Lower lobe of right lung (tissue), 2 donors: ENCODE measurements around the gene HSPBP1. TPM values are rescaled to one million over a fixed set of nuclear protein-coding genes. Genes with fewer than 3 reads are reported as not detected.

Experiments
- ATAC-seq, 2 donors: fragments of 200-7000 bp; cut with Tn5 transposase; one replicate each; pipeline ENCODE4 v1.9.1; 2020 to 2022; ENCODE audit warnings: mild to moderate bottlenecking in 2 of 2, moderate library complexity in 2 of 2
- DNase-seq: peaks from one replicate; pipeline ENCODE4 v3.0.0-alpha.2; 2020
- H3K27ac ChIP-seq: fragments of 200-600 bp; one replicate; pipeline ENCODE4 v1.8.0; 2022
- H3K27me3 ChIP-seq: fragments of 200-600 bp; one replicate; pipeline ENCODE4 v1.8.0; 2022; ENCODE audit warnings: low read depth
- H3K36me3 ChIP-seq: fragments of 200-600 bp; one replicate; pipeline ENCODE4 v1.8.0; 2022; ENCODE audit warnings: mild to moderate bottlenecking
- H3K4me1 ChIP-seq: fragments of 200-600 bp; one replicate; pipeline ENCODE4 v1.8.0; 2022
- H3K4me3 ChIP-seq: fragments of 200-600 bp; one replicate; pipeline ENCODE4 v1.8.0; 2022; ENCODE audit warnings: mild to moderate bottlenecking
- H3K9me3 ChIP-seq: fragments of 200-600 bp; one replicate; pipeline ENCODE4 v1.8.0; 2022
- CTCF ChIP-seq: fragments of 200-600 bp; IDR thresholded peaks from one replicate; pipeline ENCODE4 v1.8.0; 2022; ENCODE audit warnings: antibody characterized with exemption, mild to moderate bottlenecking
- intact Hi-C: fragments of 100-400 bp; cut with DNase I; formaldehyde crosslinking; loops from one replicate; pipeline ENCODE4 v1.11.0; 2022
- total RNA-seq: library from RNA; stranded (reverse); fragmentation: NEBNext Ultra II Directional; extraction: Animal tissue kit (Norgen Biotek cat#: 25700); gene quantifications from one replicate; pipeline ENCODE4 v1.2.1, GENCODE V29; 2021
- donor health status: DM: no; HTN: yes; CAD: no; lungs with severe emphysema.

HSPBP1 gene
- total RNA-seq, 1 donor from 2014 or later, result 23.9 TPM

GRCh38 chr19:55285229-55285890 lies 5.5 kb upstream of the HSPBP1 start:
- no peak for DNase-seq
- H3K27ac ChIP-seq, result no peak overlapping the region
- H3K27me3 ChIP-seq, result peaks cover 11% of the 10 kb centered on the region
- intact Hi-C loops, result no loop called here
- H3K4me3 ChIP-seq, result no peak overlapping the region
- no peaks in the 10 kb centered on the region for H3K36me3 ChIP-seq
- no peaks in the 10 kb centered on the region for H3K9me3 ChIP-seq
- no peak for TF ChIP-seq CTCF
- H3K4me1 ChIP-seq, result peaks cover 5% of the 10 kb centered on the region
- no peak for ATAC-seq

GRCh38 chr19:55284405-55285058 lies 4.6 kb upstream of the HSPBP1 start:
- TF ChIP-seq CTCF, result no peak
- peak overlapping the region; percentile 29 for H3K4me3 ChIP-seq
- no peak overlapping the region for H3K27ac ChIP-seq

GRCh38 chr19:55283548-55284377 lies 3.9 kb upstream of the HSPBP1 start, which contains the start of gene BRSK1:
Gene BRSK1 (plus strand): TSS chr19:55283997. CDS start chr19:55284443, 446 bp downstream.
- H3K36me3 ChIP-seq, result no peaks in the 10 kb centered on the region
- no peak for ATAC-seq
- H3K27ac ChIP-seq, result no peak within 1 kb of the TSS

More at GRCh38 chr19:55284405-55285058, 4.6 kb upstream of the HSPBP1 start:
- no peaks in the 10 kb centered on the region for H3K36me3 ChIP-seq
- no peak for DNase-seq
- H3K9me3 ChIP-seq, result no peaks in the 10 kb centered on the region
- peaks cover 8% of the 10 kb centered on the region for H3K4me1 ChIP-seq
- ATAC-seq, result no peak
- H3K27me3 ChIP-seq, result peaks cover 11% of the 10 kb centered on the region
- intact Hi-C loops, result no loop called here

GRCh38 chr19:55279340-55279739 lies 570 bp downstream of the HSPBP1 start:
- DNase-seq (no peak), ATAC-seq (no peak)
- Histone ChIP-seq H3K4me1 (peaks cover 13% of the 10 kb centered on the region), H3K4me3 (peak overlapping the region; percentile 81), H3K36me3 (peaks cover 30% of the 10 kb centered on the region), H3K27me3 (peaks cover 11% of the 10 kb centered on the region), H3K27ac (peak overlapping the region; percentile 69), H3K9me3 (no peaks in the 10 kb centered on the region)
- intact Hi-C loops, result no loop called here
- TF ChIP-seq CTCF, result no peak

More at GRCh38 chr19:55283548-55284377, 3.9 kb upstream of the HSPBP1 start, which contains the start of gene BRSK1:
- TF ChIP-seq CTCF, result no peak
- intact Hi-C loops, result no loop called here
- no peak for DNase-seq
- Histone ChIP-seq H3K27me3 (peaks cover 11% of the 10 kb centered on the region), H3K4me3 (peak within 1 kb of the TSS; percentile 29), H3K9me3 (no peaks in the 10 kb centered on the region), H3K4me1 (peaks cover 13% of the 10 kb centered on the region)

GRCh38 chr19:55278391-55279135 lies 1.3 kb downstream of the HSPBP1 start:
- H3K9me3 ChIP-seq, result no peaks in the 10 kb centered on the region
- ATAC-seq, result no peak
- peaks cover 38% of the 10 kb centered on the region for H3K36me3 ChIP-seq
- peaks cover 6% of the 10 kb centered on the region for H3K27me3 ChIP-seq
- H3K27ac ChIP-seq, result no peak overlapping the region
- intact Hi-C loops, result no loop called here
- H3K4me3 ChIP-seq, result no peak overlapping the region
- no peak for DNase-seq
- no peak for TF ChIP-seq CTCF
- peaks cover 13% of the 10 kb centered on the region for H3K4me1 ChIP-seq
